ENCODE data around the gene TSHZ3.

The TSHZ3 gene

DNA sequence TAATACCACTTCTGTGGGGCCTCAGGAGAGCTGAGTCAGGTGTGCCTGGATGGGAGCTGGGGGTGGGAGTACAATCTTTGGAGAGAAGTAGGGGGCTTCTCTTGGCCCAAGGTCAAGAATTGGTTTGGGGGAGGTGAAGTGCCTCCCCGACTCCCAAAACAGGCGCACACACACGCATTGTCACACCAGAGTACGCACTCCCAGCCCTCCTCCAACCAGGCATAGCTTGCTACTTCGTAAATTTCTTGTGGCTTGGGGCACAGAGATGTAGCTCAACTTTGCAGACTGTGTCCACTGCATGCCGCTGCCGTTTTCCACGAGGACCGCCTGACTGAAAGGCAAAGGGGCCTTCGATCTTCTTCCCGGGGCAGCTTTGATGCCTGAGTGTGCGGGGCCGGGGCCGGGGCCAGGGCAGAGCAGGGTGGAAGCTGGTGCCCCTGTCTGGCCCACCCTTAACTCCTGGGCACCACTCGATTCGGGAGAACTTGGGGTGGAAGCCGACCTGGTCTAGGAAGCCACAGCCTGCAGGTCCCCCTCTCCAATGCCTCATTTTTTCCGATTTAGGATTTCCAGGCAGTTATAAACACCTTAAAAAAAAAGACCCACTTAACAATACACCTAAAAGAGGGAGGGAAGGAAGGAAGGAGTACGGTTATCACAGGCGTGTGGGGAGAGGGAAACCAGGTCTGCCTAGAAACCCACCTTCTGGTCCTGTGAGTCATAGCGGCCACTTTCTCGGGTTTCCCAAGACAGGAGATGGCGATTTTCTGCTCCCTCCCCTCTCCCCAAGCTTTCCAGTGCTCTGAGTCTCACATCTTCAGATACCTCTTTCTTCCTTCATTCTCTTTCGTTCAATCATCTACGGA lies 5.8 kb upstream of the TSHZ3 start:
- no peak for DNase-seq

GRCh38 chr19:31354316-31354715 lies 5.1 kb upstream of the TSHZ3 start:
- DNase-seq = no peak

DNA sequence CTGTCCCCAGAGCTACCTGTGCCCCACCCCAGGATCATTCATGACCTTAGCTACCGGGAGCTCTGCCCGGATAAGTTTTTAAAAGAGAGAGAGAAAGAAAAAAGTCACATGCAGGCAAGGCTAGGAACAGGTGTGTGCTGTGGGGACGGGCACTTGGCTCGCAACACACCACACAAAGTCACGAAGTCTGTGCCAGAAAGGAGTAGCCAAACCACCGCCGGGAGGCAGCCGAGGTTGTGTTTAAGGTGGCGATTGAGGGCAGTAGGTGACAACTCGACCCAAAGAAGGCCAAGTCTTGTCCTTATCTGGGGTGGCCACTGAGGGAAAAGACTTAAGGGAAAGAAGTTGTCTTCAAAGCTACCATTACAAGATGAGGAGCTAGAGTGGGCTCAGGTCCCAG lies 4.6 kb upstream of the TSHZ3 start:
- no peak for DNase-seq

DNA sequence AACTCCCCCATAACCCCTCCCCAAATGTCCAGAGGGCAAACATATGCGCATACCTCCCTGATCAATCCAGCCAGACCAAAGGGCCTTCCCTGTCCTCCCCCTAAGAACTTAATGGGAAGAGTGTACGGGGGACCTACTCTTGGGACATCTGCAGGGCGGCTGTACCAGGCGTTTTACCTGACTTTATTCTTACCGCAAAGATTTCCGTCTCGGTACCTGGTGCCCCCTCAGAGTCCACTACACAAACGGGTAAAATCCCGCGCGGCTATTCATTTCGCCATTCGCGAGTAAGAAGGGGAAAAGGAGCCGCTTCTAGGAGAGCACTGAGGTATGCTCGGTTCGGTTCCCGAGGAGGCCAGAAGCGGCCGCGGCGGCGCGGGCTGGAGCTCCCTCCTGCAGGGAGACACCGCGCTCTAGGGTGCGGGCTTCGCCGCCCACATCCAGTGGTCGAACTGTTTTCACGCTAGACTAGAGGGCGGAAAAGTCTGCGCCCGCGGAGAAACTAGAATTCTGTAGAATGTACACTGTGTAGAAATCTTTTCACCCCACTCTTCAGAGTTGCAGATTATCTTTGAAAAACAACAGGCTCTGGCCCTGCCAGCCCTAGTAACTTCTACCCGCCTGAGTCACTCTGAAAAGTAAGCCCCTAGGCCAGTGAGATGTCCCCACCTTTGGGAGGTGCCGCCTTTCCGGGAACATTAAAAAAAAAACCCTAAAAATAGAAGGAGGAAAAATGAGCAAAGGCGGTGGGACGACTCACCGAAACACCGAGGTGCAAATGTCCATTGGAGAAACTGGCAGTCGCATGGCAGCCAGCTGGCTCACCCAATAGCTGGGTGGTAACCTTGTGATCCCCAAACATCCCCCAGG lies 3.8 kb upstream of the TSHZ3 start:
- DNase-seq = no peak

GRCh38 chr19:31352296-31352781 lies 3.1 kb upstream of the TSHZ3 start:
- no peak for DNase-seq

- no peak for DNase-seq
Observed at GRCh38 chr19:31351855-31352195, 2.6 kb upstream of the TSHZ3 start.

GRCh38 chr19:31351056-31351854 lies 2.0 kb upstream of the TSHZ3 start:
- no peak for DNase-seq

DNA sequence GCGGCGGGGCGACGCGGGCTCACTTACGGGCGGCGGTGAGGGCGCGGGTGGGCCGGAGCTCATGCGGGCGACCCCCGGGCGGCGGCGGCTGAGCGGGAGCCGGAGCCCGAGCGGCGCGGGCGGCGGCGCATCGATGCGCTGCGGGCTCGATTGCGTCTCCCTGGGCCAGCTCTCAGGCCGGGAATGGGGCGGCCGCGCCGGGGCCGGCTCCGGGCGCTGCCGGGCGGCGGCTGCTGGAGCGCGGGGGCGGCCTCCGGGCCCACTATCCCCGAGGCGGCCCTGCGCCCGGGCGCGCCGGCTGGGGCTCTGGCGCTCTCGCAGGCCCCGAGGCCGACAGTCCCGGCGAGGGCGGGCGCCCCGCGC lies 1.4 kb upstream of the TSHZ3 start:
- DNase-seq = peak in 1 of 2 donors; percentile 23

- DNase-seq = no peak
Observed at GRCh38 chr19:31350033-31350692, 927 bp upstream of the TSHZ3 start.

GRCh38 chr19:31348481-31349159 lies 616 bp downstream of the TSHZ3 start:
- no peak for DNase-seq

GRCh38 chr19:31347828-31348392 lies 1.3 kb downstream of the TSHZ3 start:
- no peak for DNase-seq

DNA sequence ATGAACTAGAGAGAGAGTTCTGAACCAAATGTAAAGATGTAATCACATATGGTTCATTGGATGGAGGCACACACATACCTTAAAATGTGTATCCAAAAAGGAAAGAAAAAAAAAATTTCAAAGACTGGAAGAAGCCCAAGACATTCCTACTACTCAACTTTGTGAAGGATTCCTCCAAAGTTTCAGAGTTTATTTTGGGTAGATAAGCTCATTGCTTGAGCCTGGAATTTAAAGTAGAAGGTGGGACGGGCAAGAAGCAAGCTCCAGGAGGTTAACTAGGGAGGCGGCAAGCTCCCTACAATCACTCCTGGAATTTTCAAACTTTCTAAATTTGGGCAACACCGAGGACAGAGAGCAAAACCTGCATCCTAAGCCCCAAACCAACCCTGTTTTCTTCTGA lies 1.9 kb downstream of the TSHZ3 start:
- no peak for DNase-seq

DNA sequence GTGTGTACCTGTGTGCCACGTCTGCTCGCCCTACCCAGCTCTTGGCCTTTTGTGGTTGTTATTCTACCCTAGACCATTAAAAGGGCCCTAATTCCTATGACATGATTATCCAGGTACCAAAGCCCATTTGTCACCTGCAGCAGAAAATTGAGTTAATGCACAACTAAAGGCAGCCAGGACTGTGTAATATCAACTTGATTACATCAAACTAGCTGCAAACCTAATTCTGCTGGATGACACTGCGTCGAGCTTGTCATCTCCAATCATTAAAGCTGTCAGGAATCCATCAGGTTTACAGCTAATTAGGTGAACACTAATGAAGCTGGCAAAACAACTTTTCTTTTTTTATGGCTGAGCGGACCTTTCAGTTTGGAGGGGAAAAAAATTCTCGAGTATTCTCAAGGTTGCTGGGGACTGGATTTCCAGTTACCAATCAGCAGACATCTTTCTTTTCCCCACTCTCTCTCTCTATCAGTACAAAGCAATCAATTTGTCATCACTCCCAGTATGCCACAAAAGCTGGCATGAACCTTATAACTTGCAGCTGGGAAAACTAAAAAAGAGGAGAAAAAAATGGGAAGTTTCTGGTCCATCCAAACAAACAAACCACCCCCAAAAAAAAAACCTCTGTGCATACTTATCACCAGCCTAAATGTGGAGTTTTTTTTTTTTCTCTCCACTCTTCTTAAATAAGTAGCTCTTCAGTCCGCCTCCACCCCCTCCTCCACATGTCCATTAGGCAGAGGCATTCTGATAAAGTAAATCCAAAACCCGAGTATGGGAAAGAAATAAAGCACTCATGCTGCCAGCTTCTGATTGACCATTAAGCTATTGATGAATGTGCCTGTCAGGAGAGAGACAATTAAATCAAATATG lies 2.8 kb downstream of the TSHZ3 start:
- DNase-seq = no peak

DNA sequence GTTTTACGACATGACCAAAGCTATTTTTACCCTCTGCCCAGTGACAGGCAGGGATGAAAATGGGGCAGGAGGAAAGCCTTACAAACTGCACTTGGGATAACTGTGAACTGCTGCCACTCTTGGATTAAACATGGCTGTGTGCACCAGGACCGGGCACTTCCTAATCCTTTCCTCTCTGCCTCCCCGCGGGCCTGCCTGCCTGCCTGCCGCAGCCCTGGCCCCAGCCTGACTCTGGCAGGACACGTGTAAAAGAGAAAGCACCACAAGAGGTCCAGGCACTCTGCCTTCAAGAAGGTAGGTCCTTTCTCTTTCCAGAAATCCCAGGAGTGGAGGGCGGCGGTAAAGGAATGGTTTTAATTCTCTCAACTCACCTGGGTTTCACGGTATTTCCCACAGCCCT lies 4.8 kb downstream of the TSHZ3 start:
- DNase-seq = no peak

DNA sequence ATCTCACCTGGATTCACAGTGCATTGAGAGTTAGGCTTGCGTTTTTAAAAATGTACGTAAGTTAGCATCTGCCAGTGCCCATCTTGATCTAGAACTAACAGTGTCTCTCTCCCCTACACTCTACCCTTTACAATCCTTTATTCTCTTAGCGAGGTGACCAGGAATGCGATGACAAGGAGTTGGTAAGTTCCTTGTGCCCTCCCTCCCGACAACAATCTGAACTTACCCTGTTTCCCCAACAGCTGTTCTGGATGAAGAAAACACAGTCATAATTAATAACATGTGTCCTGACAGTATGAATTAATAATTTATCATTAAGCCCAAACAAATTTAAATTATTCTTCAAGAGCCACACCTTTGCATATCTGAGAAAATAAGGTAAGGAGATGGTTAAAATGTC lies 6.3 kb downstream of the TSHZ3 start:
- no peak for DNase-seq

DNA sequence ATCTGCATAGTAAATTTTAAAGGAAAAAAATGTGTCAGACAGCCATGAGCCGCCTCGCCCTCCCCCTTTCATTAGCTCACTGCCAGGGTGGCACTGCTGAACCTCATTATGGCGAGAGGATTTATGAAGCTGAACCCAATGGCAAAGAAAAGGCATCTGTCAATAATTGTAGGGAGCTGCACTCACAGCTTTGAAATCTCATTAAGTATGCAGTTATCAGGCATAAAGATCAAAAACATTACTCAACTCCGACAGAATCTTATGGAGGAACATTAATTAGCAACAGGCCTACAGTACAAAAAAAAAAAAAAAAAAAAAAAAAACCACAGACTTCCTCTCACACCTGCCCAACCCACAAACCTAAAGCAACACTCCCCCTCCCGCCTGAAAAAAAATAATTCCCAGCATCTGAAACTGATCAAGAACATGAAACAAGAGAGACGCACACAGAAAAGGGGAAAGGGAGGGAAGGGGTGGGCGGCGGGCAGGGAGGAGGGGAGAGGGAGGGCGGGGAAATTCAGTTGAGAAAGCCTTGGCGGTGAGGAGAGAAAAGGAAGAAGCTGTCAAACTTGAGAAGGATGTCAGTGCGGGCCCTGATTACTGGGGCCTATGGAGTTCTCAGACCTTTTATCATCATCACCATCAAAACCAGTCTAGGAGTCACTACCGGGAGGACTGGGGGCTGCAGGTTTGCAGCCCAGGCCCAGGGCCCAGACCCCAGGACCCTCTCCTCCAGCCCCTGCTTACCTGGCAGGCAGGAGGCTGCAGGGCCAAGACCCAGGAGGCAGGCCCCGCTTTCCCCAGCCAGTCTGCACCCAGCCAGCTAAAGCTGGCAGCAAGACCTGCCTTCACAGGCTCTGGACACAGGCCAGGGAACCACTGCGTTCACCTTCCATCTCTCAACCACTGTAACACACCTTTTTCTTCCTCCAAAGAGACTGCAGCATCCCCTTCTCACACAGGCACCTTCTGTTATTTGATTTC lies 8.9 kb downstream of the TSHZ3 start:
- peak in 1 of 2 donors; percentile 71 for DNase-seq

DNA sequence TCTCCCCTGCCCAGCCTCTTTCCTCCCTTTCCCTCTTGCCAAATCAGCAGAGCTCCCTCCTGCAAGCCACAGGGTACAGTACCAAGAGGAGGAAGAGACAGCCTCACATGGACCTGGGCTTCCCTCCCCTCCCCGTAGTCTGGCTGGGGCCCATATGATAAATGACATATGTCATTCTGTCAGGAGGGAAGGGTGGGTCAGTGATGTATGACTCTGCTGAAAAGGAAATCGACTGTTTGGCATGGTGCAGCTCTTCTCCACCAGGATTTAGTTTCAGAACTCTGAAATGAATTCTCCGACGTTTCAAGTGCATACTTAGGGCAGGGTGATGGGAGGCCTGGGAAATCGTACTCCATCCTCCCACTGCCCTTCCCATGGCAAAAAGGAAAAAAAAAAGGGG lies 9.8 kb downstream of the TSHZ3 start:
- no peak for DNase-seq

DNA sequence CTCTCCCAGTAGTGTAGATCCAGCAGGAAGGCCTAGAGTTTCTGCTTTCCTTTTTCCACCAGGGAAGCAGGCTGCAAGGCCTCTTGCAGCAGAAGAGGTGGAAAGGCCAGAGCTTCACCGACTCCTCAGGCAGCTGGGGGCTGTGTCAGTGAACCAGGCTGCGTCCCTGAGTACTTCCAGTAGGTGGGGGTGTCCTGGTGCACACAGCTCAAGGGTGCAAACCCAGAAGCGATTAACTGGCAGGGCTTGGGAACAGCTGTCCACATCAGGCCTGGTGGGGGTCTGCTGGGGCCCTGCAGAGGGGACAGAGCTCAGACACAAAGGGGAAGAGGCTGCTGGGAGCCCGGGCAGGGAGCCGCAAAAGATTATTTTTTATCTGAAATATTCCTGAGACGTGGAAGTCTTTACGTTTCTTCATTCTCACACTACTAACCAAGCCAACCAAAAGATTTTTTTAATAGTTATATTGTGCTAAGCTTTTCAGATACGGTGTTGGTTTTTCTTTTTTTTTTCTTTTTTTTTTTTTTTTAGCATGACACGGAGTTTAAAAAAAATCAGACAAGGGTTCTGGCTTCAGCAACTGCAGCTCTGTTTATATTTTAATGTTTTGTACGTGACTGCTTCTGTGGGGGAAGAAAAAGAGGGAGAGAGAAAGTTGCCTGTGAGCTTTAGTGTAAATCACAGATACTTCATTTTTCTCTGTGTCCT lies 11.0 kb downstream of the TSHZ3 start:
- DNase-seq = no peak
